GM23338 (cell line): Measurements from ENCODE around the gene MKNK1. TPM values are rescaled to one million over a fixed set of nuclear protein-coding genes. Genes with fewer than 3 reads are reported as not detected.

Experiments used
- CREB1 ChIP-seq: fragments of 250-450 bp; sonication (Bioruptor Pico); IDR thresholded peaks from 2 replicates; pipeline ENCODE4 v1.5.0; 2020; ENCODE audit warnings: low read depth, mild to moderate bottlenecking, moderate library complexity
- EZH2phosphoT487 ChIP-seq: fragments of 200-600 bp; sonication (generic); IDR thresholded peaks from one replicate; pipeline ENCODE4 v1.8.1; 2018; ENCODE audit warnings: antibody characterized with exemption; ENCODE audit not compliant: unreplicated experiment
- JUNB ChIP-seq: IDR thresholded peaks from one replicate; pipeline ENCODE4 v1.6.1; 2016; ENCODE audit warnings: antibody characterized with exemption; ENCODE audit not compliant: unreplicated experiment
- NANOG ChIP-seq: IDR thresholded peaks from 2 replicates; pipeline ENCODE4 v1.6.1; 2016; ENCODE audit warnings: antibody characterized with exemption, borderline replicate concordance
- REST ChIP-seq: IDR thresholded peaks from one replicate; pipeline ENCODE4 v1.6.1; 2018; ENCODE audit warnings: antibody characterized with exemption; ENCODE audit not compliant: unreplicated experiment
- ZNF114 ChIP-seq: fragments of 250-450 bp; sonication (Bioruptor Pico); IDR thresholded peaks from 2 replicates; pipeline ENCODE4 v1.5.0; 2020; ENCODE audit warnings: mild to moderate bottlenecking, moderate library complexity
- ZNF331 ChIP-seq: fragments of 250-450 bp; sonication (Bioruptor Pico); IDR thresholded peaks from 2 replicates; pipeline ENCODE4 v1.5.0; 2020; ENCODE audit warnings: low read depth, mild to moderate bottlenecking, moderate library complexity
- ZNF462 ChIP-seq: fragments of 250-450 bp; sonication (Bioruptor Pico); IDR thresholded peaks from 2 replicates; pipeline ENCODE4 v1.5.0; 2020; ENCODE audit warnings: mild to moderate bottlenecking, moderate library complexity
- polyA plus RNA-seq: library from polyadenylated mRNA; unstranded; fragments of >200 nt; fragmentation: Nextera tagmentation; extraction: Ambion mirVana; gene quantifications from 2 replicates; pipeline ENCODE4 v1.2.1, GENCODE V29; 2016
- total RNA-seq: library from RNA; depleted of rRNA; stranded (reverse); fragments of >200 nt; shearing (Covaris generic); gene quantifications from 2 replicates; pipeline ENCODE4 v1.2.3, GENCODE V29; 2014

MKNK1 gene
- total and polyA plus RNA-seq, 2 experiments from 2014 or later: 11.8 to 20.5 TPM

GRCh38 chr1:46611691-46612221 is 7.7 kb upstream of the MKNK1 start (continued):
- TF ChIP-seq ZNF462 (CRISPR knock-in tag) (no peak), ZNF114 (CRISPR knock-in tag) (no peak), CREB1 (CRISPR knock-in tag) (no peak), EZH2phosphoT487 (no peak), NANOG (no peak), REST (no peak), JUNB (no peak), ZNF331 (CRISPR knock-in tag) (no peak)
